Stimulated activated CD4-positive, alpha-beta T cell treated with anti-CD3 and anti-CD28 coated beads, Interleukin-1b, Interleukin-23, amount 100 ng/mL, for 1 hour (primary cell): Measurements from ENCODE around the gene ARID4B.
"Not testable (repeated sequence)": the region's sequence is repeated elsewhere in the genome, so short reads cannot be mapped to it uniquely, and the experiment has no call there.

Source experiments
- DNase-seq, 2 donors: peaks; one replicate each; pipeline ENCODE4 v3.0.0-alpha.2; 2020; ENCODE audit warnings: low read depth in 2 of 2

Gene ARID4B

GRCh38 chr1:235270625-235271024 lies 57.4 kb downstream of the ARID4B start:
- DNase-seq = no peak

GRCh38 chr1:235269990-235270389 lies 58.0 kb downstream of the ARID4B start:
- not testable (repeated sequence) for DNase-seq

DNA sequence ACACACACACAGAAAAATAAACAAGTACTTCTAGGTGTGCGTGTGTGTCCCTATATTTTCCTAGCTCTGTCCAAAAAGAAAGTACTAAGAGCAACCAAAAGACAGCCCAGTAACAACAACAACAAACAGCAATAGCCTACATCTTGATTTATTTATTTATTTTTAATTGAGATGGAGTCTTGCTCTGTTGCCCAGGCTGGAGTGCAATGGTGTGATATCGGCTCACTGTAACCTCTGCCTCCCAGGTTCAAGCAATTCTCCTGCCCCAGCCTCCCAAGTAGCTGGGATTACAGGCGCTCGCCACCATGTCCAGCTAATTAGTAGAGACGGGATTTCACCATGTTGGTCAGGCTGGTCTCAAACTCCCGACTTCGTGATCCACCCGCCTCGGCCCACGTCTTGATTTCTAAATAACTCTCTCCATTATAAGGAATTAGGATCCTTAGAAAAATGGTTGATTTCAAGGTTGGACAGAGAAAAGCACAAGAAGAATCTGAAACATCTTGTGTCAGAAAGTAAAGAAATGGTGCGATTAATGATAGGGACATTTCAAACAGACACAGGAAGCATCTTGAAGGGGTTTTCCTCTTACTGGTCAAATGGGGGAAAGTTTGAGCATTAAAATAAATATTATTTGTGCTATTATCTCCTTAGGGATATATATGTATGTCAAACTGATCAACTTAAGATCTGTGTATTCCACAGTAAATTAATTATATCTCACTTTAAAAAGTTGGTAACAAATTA lies 59.4 kb downstream of the ARID4B start:
- DNase-seq = no peak

GRCh38 chr1:235266967-235267366 lies 61.0 kb downstream of the ARID4B start:
- DNase-seq = no peak

GRCh38 chr1:235266325-235266724 lies 61.7 kb downstream of the ARID4B start:
- no peak for DNase-seq

DNA sequence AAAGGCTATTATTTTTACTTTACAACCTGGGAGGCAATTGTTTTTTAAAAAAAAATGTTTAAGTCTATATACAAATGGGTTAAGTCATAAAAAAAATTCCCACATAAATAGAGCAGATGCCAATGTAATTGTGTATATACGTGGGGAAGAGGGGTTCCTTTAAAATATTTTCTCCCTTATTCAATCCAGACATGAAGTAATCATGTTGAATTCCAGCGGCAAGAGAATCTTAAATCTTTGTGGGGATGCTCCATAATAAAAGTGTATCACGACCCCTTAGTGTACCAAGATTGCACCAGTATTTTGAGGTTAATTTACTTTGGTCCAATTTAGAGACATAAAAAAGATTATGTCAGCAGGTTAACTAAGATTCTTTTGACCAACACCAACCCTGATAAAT lies 62.1 kb downstream of the ARID4B start:
- DNase-seq = no peak

DNA sequence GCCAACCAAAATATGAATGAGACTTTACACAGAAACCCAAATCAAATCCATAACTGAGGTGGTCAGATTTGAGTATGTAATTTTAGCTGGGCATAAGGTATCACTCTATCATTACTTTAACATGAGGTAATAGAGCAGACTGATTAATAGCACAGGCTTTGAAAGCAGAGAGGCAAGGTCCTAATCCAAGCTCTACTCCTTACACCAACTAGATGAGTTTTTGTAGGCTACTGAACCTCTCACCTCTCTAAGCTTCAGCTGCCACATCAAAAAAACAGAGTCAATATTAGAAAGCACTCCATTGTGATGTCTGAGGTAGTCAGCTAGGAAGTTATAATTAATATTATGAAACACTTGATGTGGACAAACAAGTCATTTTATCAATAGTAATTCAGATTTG lies 63.7 kb downstream of the ARID4B start:
- no peak for DNase-seq

- no peak for DNase-seq
Measured at GRCh38 chr1:235262539-235262938, 65.4 kb downstream of the ARID4B start.

GRCh38 chr1:235261243-235261642 lies 66.7 kb downstream of the ARID4B start:
- DNase-seq = no peak

- DNase-seq = no peak
Measured at GRCh38 chr1:235259133-235259778, 68.7 kb downstream of the ARID4B start.

DNA sequence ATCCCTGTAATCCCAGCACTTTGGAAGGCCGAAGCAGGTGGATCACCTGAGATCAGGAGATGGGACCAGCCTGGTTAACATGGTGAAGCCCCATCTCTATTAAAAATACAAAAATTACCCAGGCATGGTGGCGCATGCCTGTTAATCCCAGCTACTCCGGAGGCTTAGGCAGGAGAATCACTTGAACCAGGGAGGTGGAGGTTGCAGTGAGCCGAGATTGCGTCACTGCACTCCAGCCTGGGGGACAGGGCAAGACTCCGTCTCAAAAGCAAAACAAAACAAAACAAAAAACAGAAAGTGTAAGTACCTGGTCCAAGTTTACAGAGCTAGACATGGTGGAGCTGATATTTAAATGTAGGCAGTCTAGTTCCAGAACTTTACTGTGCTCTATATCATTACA lies 69.9 kb downstream of the ARID4B start:
- not testable (repeated sequence) for DNase-seq

- DNase-seq = no peak
Measured at GRCh38 chr1:235254721-235255120, 73.3 kb downstream of the ARID4B start.

GRCh38 chr1:235253219-235253962 lies 74.6 kb downstream of the ARID4B start:
- DNase-seq = peak; percentile 11 to 30

DNA sequence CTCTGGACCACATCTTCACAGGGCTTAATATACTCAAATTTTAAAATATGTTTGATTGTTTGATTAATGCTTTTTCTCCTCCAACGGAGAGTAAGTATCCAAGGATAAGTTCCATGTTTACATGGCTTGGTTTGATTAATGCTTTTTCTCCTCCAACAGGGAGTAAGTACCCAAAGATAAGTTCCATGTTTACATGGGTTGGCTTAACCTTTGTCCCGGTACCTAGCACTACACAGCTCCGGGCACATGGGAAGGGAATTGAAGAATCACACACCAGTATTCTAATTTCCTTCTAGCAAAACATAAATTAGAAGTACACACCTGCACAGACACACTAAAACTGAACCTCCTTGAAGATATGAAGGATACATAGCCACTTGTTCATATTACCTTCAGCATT lies 77.5 kb downstream of the ARID4B start:
- DNase-seq = no peak

GRCh38 chr1:235246022-235246948 lies 81.7 kb downstream of the ARID4B start:
- DNase-seq = no peak

DNA sequence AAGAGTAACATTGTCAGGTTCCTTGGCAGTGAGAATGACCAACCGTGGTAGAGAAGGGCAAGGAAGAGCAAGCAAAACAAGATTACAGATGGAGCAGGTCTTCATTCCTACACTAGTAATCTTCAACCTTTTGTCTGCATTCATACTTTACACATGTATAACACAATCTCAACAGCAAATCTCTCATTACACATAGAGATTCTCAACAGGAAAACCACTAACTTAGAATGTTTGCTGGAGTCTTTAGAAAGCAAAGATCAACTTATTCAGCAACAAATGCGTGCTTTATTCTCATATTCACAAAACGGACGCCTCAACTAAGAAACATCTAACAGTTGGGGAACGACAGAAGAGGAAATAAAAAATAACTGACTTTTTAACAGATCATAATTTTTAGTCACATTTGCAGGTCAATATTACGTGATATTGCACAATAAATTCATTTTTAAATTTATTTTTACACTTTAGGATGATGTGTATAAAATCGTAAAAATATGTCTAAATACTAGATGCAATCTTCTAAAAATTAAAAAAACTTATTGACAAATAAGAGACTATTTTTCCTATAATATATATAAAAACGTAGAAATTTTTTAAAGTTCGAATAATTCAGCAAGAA lies 82.9 kb downstream of the ARID4B start:
- no peak for DNase-seq

GRCh38 chr1:235240960-235241359 lies 87.0 kb downstream of the ARID4B start:
- no peak for DNase-seq

GRCh38 chr1:235239851-235240250 lies 88.1 kb downstream of the ARID4B start:
- DNase-seq = no peak

- no peak for DNase-seq
Measured at GRCh38 chr1:235238558-235238957, 89.4 kb downstream of the ARID4B start.

DNA sequence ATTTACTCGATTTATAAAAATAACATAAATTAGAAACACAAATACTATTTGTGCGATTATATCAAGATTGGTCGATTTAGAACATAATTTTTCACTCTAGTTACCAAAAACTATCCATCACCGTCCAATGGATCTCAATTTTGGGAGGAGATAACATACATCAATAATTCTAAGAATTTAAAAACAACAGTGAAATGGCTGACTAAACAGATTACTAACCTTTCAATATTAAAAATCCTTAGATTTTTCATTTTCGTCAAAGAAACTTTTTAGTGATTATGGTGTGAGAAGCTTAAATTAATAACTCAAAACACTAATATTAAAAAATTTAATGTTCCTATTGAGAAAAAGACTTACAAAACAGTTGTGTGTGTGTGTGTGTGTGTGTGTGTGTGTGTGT lies 91.9 kb downstream of the ARID4B start:
- no peak for DNase-seq

- no peak for DNase-seq
Measured at GRCh38 chr1:235229868-235230267, 98.1 kb downstream of the ARID4B start.
